WTC11 (cell line): ENCODE results near the gene CNGA1. TPM values are rescaled to one million over a fixed set of nuclear protein-coding genes. Genes with fewer than 3 reads are reported as not detected.

Source experiments
- ATAC-seq: fragments of 200-7000 bp; cut with Tn5 transposase; 2 replicates; pipeline ENCODE4 v1.10.0; 2021; ENCODE audit warnings: mild to moderate bottlenecking, moderate library complexity
- CTCF ChIA-PET: fragments of 300-600 bp; sonication (Branson Sonifier 250); formaldehyde crosslinking; loops from one replicate; lab custom pipeline; 2021; ENCODE audit warnings: antibody characterized with exemption; lab: Charles Lee
- POLR2A ChIA-PET: fragments of 350-600 bp; sonication (Branson Sonifier 250); formaldehyde crosslinking; loops from one replicate; lab custom pipeline; 2021; ENCODE audit warnings: antibody characterized with exemption; lab: Charles Lee
- DNase-seq: peaks from one replicate; pipeline ENCODE4 v3.0.0; 2021; ENCODE audit warnings: low spot score
- H3K27ac Mint-ChIP-seq: 2 replicates; pipeline ENCODE4 v1.8.0; 2021; ENCODE audit warnings: mixed read lengths
- H3K27me3 Mint-ChIP-seq: 2 replicates; pipeline ENCODE4 v1.8.0; 2021; ENCODE audit warnings: low read depth, mild to moderate bottlenecking, moderate library complexity, mixed read lengths
- H3K36me3 Mint-ChIP-seq: 2 replicates; pipeline ENCODE4 v1.8.0; 2021; ENCODE audit warnings: mixed read lengths
- H3K4me1 Mint-ChIP-seq: 2 replicates; pipeline ENCODE4 v1.8.0; 2022; ENCODE audit warnings: mixed read lengths
- H3K4me3 Mint-ChIP-seq: 2 replicates; pipeline ENCODE4 v1.8.0; 2021; ENCODE audit warnings: mild to moderate bottlenecking, moderate library complexity, mixed read lengths
- H3K9me3 Mint-ChIP-seq: 2 replicates; pipeline ENCODE4 v1.8.0; 2021; ENCODE audit warnings: mixed read lengths
- ATF1 ChIP-seq: sonication (generic); formaldehyde crosslinking; IDR thresholded peaks from 2 replicates; pipeline ENCODE4 v1.8.1; 2023; ENCODE audit warnings: mild to moderate bottlenecking, moderate library complexity, missing genetic modification reagents
- ATF2 ChIP-seq: sonication (generic); formaldehyde crosslinking; IDR thresholded peaks from 2 replicates; pipeline ENCODE4 v1.8.1; 2022; ENCODE audit warnings: low read depth, missing genetic modification reagents, borderline replicate concordance
- ELF4 ChIP-seq: sonication (generic); formaldehyde crosslinking; IDR thresholded peaks from 2 replicates; pipeline ENCODE4 v1.8.1; 2022; ENCODE audit warnings: low read depth, mild to moderate bottlenecking, moderate library complexity, missing genetic modification reagents
- ERG ChIP-seq: fragments of 250-450 bp; sonication (Bioruptor Pico); IDR thresholded peaks from 2 replicates; pipeline ENCODE4 v1.8.0; 2021; ENCODE audit warnings: mild to moderate bottlenecking
- FOXK1 ChIP-seq: sonication (generic); formaldehyde crosslinking; IDR thresholded peaks from 2 replicates; pipeline ENCODE4 v1.8.0; 2022; ENCODE audit warnings: mild to moderate bottlenecking, moderate library complexity, missing genetic modification reagents
- GABPB1 ChIP-seq: sonication (generic); formaldehyde crosslinking; IDR thresholded peaks from 2 replicates; pipeline ENCODE4 v1.8.1; 2023; ENCODE audit warnings: mild to moderate bottlenecking, missing genetic modification reagents
- HMGA2 ChIP-seq: fragments of 250-450 bp; sonication (Bioruptor Pico); IDR thresholded peaks from 2 replicates; pipeline ENCODE4 v1.4.0; 2021; ENCODE audit warnings: mild to moderate bottlenecking, moderate library complexity
- IRF1 ChIP-seq: sonication (generic); formaldehyde crosslinking; IDR thresholded peaks from 2 replicates; pipeline ENCODE4 v1.8.0; 2023; ENCODE audit warnings: missing genetic modification reagents
- ZMAT4 ChIP-seq: fragments of 250-450 bp; sonication (Bioruptor Pico); IDR thresholded peaks from 2 replicates; pipeline ENCODE4 v1.9.0; 2021; ENCODE audit warnings: mild to moderate bottlenecking
- ZNF281 ChIP-seq: sonication (generic); formaldehyde crosslinking; IDR thresholded peaks from 2 replicates; pipeline ENCODE4 v1.8.0; 2023; ENCODE audit warnings: mild to moderate bottlenecking, missing genetic modification reagents
- ZNF425 ChIP-seq: fragments of 250-450 bp; sonication (Bioruptor Pico); conservative IDR thresholded peaks from 2 replicates; pipeline ENCODE4 v1.9.0; 2021; ENCODE audit warnings: mild to moderate bottlenecking
- total RNA-seq: library from RNA; stranded (reverse); gene quantifications from 3 replicates; pipeline ENCODE4 v1.2.3, GENCODE V29; 2021

The CNGA1 gene
- total RNA-seq, 1 experiment from 2014 or later: 1.1 TPM

GRCh38 chr4:48046059-48046458 lies 29.6 kb upstream of the CNGA1 start (continued):
- TF ChIP-seq ATF2: no peak
- TF ChIP-seq FOXK1: no peak
- no peak for TF ChIP-seq ATF1
- no peak for TF ChIP-seq ZNF281 (CRISPR knock-in tag)

GRCh38 chr4:48044298-48044697 lies 27.8 kb upstream of the CNGA1 start:
- TF ChIP-seq ZMAT4 (no peak), ELF4 (CRISPR knock-in tag) (no peak)

GRCh38 chr4:48043504-48043903 lies 27.0 kb upstream of the CNGA1 start:
- no peaks in the 10 kb centered on the region for H3K36me3 Mint-ChIP-seq
- TF ChIP-seq ZNF425 (CRISPR knock-in tag) (no peak), ERG (CRISPR knock-in tag) (no peak), HMGA2 (CRISPR knock-in tag) (no peak)
- CTCF ChIA-PET: interaction anchor here (2.2 kb wide), 1 partner anchor 10 kb away, joined by 8 read pairs; no protein-coding TSS in a partner anchor

More at GRCh38 chr4:48044298-48044697, 27.8 kb upstream of the CNGA1 start:
- no peaks in the 10 kb centered on the region for H3K36me3 Mint-ChIP-seq
- H3K27ac Mint-ChIP-seq: no peak overlapping the region
- peaks cover 6% of the 10 kb centered on the region for H3K4me1 Mint-ChIP-seq
- DNase-seq (no peak), ATAC-seq (no peak)
- H3K9me3 Mint-ChIP-seq: no peaks in the 10 kb centered on the region
- CTCF ChIA-PET: interaction anchor here (1.6 kb wide), 1 partner anchor 10 kb away, joined by 8 read pairs; no protein-coding TSS in a partner anchor
- no peaks in the 10 kb centered on the region for H3K27me3 Mint-ChIP-seq
- POLR2A ChIA-PET: interaction anchor here (0.7 kb wide), 1 partner anchor 26 kb away, joined by 4 read pairs; no protein-coding TSS in a partner anchor
- no peak overlapping the region for H3K4me3 Mint-ChIP-seq

GRCh38 chr4:48042979-48043461 lies 26.5 kb upstream of the CNGA1 start:
- ATAC-seq (no peak), DNase-seq (no peak)
- Mint-ChIP-seq H3K4me1 (peaks cover 6% of the 10 kb centered on the region), H3K36me3 (no peaks in the 10 kb centered on the region), H3K27me3 (no peaks in the 10 kb centered on the region), H3K9me3 (no peaks in the 10 kb centered on the region), H3K4me3 (no peak overlapping the region), H3K27ac (no peak overlapping the region)
- POLR2A ChIA-PET: no interaction called here
- TF ChIP-seq GABPB1 (CRISPR knock-in tag) (peak; percentile 47; the same call in 1 of the 2 replicates), IRF1 (CRISPR knock-in tag) (no peak)
- CTCF ChIA-PET: interaction anchor here (2.2 kb wide), 1 partner anchor 9 kb away, joined by 8 read pairs; no protein-coding TSS in a partner anchor

More at GRCh38 chr4:48043504-48043903, 27.0 kb upstream of the CNGA1 start:
- POLR2A ChIA-PET: no interaction called here
- no peak overlapping the region for H3K27ac Mint-ChIP-seq
- H3K4me3 Mint-ChIP-seq: no peak overlapping the region
- no peak for DNase-seq
- ATAC-seq: no peak
- peaks cover 6% of the 10 kb centered on the region for H3K4me1 Mint-ChIP-seq
- H3K9me3 Mint-ChIP-seq: no peaks in the 10 kb centered on the region
- no peaks in the 10 kb centered on the region for H3K27me3 Mint-ChIP-seq
